COR-L47 (cell line): Measurements from ENCODE around the gene UBA1.
A peak's percentile ranks its signal among the peaks of the same experiment; 100 is the strongest.

ENCODE experiments used
- DNase-seq: peaks from one replicate; lab custom pipeline; 2025; lab: John Stamatoyannopoulos, UW

Gene UBA1

GRCh38 chrX:47212381-47213293 lies 19.0 kb downstream of the UBA1 start:
- no peak for DNase-seq

- DNase-seq: no peak
These were observed 20.9 kb downstream of the UBA1 start for GRCh38 chrX:47214435-47215077.

GRCh38 chrX:47215291-47215900 lies 21.8 kb downstream of the UBA1 start:
- no peak for DNase-seq

- no peak for DNase-seq
These were observed 22.8 kb downstream of the UBA1 start for GRCh38 chrX:47216393-47216925.

- no peak for DNase-seq
These were observed 23.7 kb downstream of the UBA1 start for GRCh38 chrX:47217121-47217851.

- DNase-seq: peak; percentile 96
These were observed 24.2 kb downstream of the UBA1 start for GRCh38 chrX:47217852-47218279.

- peak; percentile 53 for DNase-seq
These were observed 24.8 kb downstream of the UBA1 start, which contains the start of gene CDK16 for GRCh38 chrX:47218280-47218919. Gene CDK16, plus strand, starts transcription at chrX:47218681. Its CDS starts 4,877 bp downstream, at chrX:47223558.

GRCh38 chrX:47218920-47219815 lies 25.5 kb downstream of the UBA1 start:
- no peak for DNase-seq

GRCh38 chrX:47221756-47222155 lies 28.1 kb downstream of the UBA1 start:
- DNase-seq: no peak

GRCh38 chrX:47222751-47223350 lies 29.2 kb downstream of the UBA1 start:
- DNase-seq: no peak

GRCh38 chrX:47223476-47224250 lies 30.0 kb downstream of the UBA1 start:
- DNase-seq: no peak

- no peak for DNase-seq
These were observed 30.8 kb downstream of the UBA1 start for GRCh38 chrX:47224266-47224895.

GRCh38 chrX:47224896-47225290 lies 31.3 kb downstream of the UBA1 start:
- DNase-seq: no peak

GRCh38 chrX:47226071-47226470 lies 32.4 kb downstream of the UBA1 start:
- DNase-seq: no peak

- no peak for DNase-seq
These were observed 33.1 kb downstream of the UBA1 start for GRCh38 chrX:47226531-47227333.

GRCh38 chrX:47227334-47227583 lies 33.6 kb downstream of the UBA1 start:
- no peak for DNase-seq

GRCh38 chrX:47228550-47229270 lies 35.1 kb downstream of the UBA1 start:
- DNase-seq: no peak
